ENCODE data around the gene ITPR1. TPM values are rescaled to one million over a fixed set of nuclear protein-coding genes. Genes with fewer than 3 reads are reported as not detected.

The ITPR1 gene
- total RNA-seq, 1 donor from 2014 or later: 81.3 TPM

DNA sequence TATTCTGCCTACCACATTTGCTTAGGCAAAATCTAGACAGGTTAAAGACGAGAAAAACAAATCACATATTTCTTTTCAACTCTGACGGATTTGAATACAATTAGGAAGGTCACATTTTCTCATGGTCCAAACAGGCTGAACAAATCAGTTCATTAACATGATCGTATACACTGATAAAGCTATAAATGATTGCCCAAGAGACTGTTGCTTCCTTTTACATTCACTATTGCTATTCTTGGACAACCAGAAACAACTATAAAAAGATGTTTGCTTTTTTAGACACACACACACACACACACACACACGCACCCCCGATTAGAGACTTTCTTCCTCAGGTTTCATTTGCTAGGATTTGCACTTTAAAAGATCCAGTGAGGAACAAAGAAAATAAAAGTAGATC, 363.8 kb downstream of the ITPR1 start:
- DNase-seq (ENCODE audit: low spot score) (no peak), ATAC-seq (no peak)
- intact Hi-C loops (cut with DNase I): no loop called here

DNA sequence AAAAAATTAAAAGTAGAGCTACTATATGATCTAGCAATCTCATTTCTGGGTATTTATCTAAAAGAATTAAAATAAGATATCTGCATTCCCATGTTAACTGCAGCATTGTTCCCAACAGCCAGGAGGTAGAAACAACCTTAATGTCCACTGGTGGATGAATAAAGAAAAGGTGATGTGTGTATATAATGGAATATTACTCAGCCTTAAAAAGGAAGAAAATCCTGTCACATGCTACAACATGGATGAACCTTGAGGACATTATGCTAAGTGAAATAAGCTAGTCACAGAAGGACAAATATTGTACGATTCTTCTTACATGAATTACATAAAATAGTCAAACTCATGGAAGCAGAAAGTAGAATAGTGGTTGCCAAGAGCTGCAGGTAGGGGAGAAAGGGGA, 366.6 kb downstream of the ITPR1 start:
- ATAC-seq (no peak), DNase-seq (ENCODE audit: low spot score) (no peak)
- intact Hi-C loops (cut with DNase I): no loop called here

DNA sequence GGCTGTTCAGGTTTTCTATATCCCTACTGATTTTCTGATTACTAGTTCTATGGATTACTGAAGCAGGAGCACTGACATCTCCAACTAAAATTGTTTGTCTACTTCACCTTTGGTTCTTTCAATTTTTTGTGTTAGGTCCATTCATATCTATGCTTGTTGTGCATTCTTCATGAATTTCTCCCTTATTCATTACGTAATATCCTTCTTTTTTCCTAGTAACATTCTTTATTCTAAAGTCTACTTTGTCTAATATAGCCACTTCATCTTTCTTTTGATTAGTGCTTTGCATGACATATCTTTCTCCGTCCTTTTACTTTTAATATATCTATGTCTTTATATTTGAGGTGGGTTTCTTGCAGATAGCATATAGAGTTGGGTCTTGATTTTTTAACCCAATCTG, 369.8 kb downstream of the ITPR1 start:
- no peak for DNase-seq (ENCODE audit: low spot score)
- intact Hi-C loops (cut with DNase I): no loop called here
- no peak for ATAC-seq

DNA sequence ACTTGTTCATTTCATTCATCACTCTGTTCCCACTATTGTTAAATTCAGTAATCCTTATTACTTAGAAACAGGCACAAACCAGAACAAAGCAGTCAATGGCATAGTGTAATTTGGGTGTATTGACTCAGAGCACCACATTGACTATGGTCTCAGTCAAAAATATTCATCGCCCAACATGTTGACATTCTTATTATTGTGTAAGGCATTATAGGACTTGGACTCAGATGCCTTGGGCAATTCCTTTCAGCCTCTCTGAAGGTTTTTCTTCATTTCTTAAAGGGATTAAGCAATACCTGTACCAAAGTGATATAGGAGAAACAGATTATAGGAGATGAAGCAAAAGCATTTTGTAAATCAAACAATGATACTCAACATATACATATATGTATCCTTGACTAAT, 371.4 kb downstream of the ITPR1 start:
- no peak for ATAC-seq
- no peak for DNase-seq (ENCODE audit: low spot score)
- intact Hi-C loops (cut with DNase I): no loop called here

DNA sequence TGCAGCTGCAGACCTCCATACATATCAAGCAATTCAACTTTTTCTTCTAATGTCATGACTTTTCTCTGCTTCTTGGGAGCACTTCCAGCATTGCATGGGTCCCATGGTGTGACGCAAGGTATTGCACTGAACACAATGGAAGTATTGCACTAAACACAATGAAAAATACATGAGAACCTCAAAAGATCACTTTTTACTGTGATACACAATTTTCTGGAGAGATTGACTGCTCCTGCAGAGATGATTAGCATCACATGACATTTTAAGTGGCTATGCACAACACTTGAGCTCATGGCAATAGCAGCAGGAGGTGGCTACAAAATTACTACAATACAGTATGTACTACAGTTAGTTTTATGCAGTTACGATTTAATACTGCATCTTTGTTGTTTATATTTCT, 372.6 kb downstream of the ITPR1 start:
- intact Hi-C loops (cut with DNase I): no loop called here
- DNase-seq (ENCODE audit: low spot score): no peak
- ATAC-seq: no peak

DNA sequence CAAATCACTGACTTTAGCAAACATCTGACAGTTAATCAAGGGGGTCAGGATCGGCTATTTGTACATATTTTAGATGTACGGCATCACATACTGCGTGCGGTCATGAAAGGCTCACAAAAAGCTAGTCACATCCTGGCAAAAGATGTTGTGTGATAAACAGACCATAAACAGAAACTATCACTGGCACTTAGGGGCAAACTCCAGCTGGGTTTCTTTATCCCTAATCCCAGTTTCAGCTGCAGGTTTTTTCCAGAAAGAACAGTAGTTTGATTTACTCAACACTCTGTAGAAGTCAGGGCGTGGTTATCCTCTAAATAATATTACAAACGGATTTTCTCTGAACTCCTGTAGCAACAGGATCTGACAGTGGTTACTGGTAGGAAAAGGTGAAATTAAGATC, 373.7 kb downstream of the ITPR1 start:
- ATAC-seq: no peak
- intact Hi-C loops (cut with DNase I): no loop called here
- DNase-seq (ENCODE audit: low spot score): no peak

DNA sequence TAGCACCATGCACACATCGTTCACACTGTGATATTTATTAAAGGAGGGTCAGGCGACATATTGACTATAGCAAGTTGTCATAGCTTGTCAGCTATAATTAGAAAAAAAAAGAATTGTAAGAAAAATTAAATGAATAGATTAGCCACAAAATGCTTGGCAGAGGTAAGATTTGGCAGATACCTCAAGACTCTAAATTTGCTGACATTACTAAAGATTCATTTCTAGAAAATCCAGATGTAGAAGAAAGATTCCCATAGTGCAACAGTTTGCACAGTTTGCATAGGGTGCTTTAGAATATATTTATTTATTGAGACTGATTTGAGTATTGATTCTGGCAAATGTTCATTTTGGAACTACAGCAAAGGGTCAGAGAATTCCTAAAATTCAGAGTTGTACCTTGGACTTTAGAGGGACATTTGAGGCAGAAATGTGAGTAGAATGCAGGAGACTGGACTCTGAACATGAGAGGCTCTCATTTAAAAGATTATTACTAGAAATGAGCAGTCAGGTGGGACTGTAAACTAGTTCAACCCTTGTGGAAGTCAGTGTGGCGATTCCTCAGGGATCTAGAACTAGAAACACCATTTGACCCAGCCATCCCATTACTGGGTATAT, 384.1 kb downstream of the ITPR1 start:
- ATAC-seq (no peak), DNase-seq (ENCODE audit: low spot score) (no peak)
- intact Hi-C loops (cut with DNase I): no loop called here

DNA sequence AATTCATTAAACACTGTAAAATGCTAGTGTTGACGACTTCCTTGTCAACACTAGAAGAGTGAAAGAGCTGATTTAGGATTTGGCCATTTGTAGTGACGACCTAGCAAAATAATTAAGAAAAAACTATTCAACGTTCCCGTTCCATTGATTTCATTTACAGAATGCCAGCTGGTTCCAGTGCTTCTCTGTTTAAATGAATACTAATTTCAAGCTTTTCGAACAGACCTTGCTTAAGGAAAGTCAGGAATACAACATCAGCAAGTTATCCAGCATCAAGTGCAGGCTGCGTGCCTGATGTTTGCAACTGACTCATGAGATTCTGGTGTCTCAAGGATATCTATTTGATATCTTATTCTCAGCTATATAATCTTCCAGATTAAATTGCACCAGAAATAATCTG, 387.7 kb downstream of the ITPR1 start:
- intact Hi-C loops (cut with DNase I): no loop called here
- DNase-seq (ENCODE audit: low spot score) (no peak), ATAC-seq (no peak)

DNA sequence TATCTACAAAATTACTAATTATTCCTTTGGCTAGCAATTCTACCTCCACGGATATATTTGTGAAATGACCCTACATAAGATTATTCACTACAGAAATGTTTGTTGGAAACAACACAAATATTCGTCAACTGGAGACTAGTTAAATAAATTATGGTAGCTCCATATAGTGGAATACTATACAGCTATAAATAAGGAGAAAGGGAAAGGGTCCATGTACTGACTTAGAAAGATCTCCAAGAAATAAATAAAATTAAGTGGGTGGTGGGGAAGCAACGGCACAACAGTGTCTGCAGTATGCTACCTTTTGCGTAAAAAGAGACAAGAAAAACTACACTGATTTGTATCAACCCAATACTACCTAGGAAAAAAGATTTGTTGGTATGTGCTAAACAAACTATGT, 389.4 kb downstream of the ITPR1 start:
- intact Hi-C loops (cut with DNase I): no loop called here
- ATAC-seq: no peak
- DNase-seq (ENCODE audit: low spot score): no peak

DNA sequence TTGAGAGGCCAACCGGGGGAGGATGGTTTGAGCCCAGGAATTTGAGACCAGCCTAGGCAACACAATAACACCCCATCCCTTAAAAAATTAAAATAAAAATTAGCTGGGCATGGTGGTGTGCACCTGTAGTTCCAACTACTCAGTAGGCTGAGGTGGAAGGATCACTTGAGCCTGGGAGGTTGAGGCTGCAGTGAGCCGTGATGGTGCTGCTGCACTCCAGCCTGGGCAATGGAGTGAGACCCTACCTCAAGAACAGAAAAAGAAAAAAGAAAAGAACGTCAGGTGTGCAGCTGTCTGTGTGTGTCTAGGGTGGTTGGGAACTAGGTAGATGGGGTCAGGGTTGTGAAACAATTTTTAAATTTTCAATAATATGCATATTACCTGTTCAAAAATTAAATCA, 389.9 kb downstream of the ITPR1 start:
- DNase-seq (ENCODE audit: low spot score): no peak
- ATAC-seq: no peak
- intact Hi-C loops (cut with DNase I): no loop called here

DNA sequence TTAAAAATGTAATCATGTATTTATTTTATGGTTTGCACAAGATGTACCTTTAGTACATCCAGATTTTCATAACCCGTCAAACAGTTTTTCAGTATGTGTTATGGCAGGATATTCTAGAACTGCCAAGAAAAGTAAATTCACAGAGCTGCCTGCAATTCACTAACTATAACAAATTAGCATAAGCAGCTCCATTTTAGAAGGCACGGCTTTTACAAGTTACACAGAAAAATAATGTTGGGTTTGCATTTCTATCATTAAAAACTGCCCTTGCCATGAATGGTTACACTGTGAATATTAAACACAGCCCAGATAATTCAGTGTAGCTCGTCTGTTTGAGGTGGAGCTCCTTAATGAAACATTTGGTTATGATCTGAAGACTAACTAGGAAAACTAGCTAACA, 391.7 kb downstream of the ITPR1 start:
- no peak for ATAC-seq
- no peak for DNase-seq (ENCODE audit: low spot score)
- intact Hi-C loops (cut with DNase I): no loop called here

DNA sequence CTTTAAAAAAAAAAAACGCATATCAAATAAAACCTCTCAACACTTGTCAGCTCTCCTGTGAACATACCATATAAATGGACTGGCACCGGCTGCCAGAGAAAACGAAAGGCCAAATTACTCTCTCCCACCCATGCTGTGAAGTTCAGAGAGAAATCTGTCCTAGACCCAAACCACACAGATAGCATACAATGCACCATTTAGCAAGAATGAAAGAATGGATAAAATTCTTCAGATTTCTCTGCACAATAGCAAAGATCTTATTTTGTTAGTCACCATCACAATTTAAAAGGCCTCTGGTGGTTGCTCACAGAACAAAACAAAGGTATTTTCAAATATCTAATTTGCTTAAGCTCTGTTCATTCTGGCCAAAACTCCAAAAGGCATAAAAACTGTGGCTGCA, 392.2 kb downstream of the ITPR1 start:
- intact Hi-C loops (cut with DNase I): no loop called here
- DNase-seq (ENCODE audit: low spot score) (no peak), ATAC-seq (no peak)

DNA sequence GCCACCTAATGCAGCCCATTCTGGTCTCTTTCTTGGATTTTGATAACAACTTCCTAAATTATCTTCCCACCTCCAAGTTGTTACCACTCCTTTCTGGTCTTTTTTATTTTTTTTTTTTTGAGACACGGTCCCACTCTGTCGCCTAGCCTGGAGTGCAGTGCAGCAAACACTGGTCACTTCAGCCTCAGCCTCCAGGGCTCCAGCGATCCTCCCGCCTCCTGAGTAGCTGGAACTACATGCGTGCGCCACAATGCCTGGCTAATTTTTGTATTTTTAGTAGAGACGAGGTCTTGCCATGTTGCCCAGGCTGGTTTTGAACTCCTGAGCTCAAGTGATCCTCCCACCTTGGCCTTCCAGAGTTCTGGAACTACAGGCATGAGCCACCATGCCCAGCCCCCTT, 393.3 kb downstream of the ITPR1 start:
- intact Hi-C loops (cut with DNase I): no loop called here
- DNase-seq (ENCODE audit: low spot score): no peak
- no peak for ATAC-seq

DNA sequence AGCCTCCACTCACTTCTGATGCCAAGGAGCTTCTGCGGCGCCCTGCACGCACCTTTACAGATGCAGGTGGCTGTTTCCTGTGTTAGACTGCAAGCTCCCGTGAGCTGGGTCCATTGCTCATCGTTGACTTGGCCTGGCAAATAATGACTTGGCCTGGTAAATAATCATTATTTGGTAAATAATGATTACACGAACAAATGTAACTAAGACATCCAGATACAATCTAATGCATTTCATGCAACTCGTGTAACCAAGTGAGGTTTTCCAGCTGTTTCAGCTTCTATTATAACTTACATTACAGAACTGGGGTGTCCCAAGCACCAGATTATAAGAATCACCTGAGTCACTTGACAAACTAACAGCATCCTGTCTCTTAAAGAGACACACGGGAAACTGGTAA, 394.0 kb downstream of the ITPR1 start:
- intact Hi-C loops (cut with DNase I): no loop called here
- no peak for ATAC-seq
- no peak for DNase-seq (ENCODE audit: low spot score)

DNA sequence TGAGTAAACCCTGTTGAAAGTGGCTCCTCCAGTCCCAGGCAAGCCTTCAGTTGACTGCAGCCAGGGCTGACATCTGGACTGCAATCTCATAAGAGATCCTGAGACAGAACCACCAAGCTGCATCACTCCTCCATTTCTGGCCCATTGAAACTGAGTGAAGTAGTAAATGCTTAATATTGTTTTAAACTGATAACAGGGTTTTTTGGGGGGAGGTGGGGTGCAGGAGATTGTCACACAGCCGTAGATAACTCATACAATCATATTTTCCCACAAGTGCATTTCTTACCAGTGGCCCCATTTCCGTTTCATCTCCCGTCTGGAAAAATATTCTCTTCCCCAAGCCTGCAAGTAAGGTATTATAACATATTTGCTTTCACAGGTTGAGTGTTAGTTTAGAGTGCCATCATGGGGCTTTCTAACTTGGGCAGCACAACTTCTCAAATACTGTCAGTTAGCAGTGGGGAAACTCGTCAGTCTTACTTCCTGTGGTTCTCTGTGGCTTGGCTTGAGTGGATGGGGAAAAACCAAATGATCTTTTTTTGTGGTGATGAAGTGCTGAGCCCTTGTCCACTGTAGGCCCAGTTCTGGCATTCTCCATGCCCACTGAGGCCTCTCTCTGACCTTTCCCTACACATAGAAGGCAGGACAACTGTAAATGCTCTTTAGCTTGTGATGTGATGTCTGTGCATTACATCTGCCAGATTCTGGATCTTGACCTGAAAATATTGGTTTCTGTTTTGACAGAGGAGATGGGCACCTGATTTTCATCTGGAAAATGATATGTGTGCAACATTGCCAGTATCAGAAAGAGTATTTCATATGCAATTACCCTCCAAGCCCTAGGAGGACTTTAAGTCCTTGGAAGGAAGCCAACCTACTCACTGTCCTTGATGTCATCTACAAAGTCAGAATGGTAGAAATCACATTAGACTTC, 396.0 kb downstream of the ITPR1 start:
- DNase-seq (ENCODE audit: low spot score) (no peak), ATAC-seq (peak; percentile 55)
- intact Hi-C loops (cut with DNase I): no loop called here

DNA sequence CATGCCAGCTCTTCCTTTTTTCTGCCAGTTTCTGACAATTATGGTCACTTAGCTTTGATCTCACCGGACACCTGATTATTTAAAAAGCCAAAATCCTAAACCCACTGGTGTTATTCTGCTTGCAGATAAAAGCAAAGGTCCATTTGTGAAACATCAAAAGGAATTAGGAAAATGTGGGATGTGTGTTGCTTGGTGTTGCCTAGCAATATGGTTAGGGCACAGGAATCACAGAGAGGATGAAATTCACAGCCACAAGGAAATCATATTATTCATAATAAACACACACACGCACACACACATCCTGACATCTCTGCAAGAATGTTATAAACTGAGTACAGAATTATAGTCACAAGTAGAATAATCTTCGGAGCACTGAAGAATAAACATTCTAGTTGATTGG, 396.7 kb downstream of the ITPR1 start:
- DNase-seq (ENCODE audit: low spot score) (no peak), ATAC-seq (no peak)
- intact Hi-C loops (cut with DNase I): no loop called here

DNA sequence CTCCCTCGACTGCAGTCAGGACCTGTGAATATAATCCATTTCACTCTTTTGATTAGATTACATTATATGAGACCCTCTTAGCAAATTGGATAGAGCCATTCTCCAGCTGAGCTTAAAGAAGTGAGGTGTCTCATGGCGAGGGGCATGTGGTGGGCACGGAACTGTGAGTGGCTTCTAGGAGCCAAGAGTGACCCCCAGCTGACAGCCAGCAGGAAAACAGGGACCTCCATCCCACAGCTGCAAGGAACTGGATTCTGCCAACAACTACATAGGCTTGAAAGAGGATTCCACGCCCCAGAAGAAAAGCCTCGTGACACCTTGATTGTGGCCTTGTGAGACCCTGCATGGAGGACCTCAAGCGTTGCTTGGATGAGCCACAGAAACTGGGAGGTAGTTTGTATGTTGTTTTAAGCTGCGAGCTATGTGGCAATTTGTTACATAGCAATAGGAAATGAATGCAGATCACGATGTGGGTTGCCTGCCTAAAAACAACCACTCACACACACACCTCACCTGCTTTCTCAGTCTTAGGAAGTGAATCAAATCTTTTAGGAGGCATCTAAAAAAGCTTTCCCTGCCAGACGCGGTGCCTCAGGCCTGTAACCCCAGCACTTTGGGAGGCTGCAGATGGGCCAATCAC, 401.9 kb downstream of the ITPR1 start:
- intact Hi-C loops (cut with DNase I): no loop called here
- DNase-seq (ENCODE audit: low spot score) (no peak), ATAC-seq (no peak)

DNA sequence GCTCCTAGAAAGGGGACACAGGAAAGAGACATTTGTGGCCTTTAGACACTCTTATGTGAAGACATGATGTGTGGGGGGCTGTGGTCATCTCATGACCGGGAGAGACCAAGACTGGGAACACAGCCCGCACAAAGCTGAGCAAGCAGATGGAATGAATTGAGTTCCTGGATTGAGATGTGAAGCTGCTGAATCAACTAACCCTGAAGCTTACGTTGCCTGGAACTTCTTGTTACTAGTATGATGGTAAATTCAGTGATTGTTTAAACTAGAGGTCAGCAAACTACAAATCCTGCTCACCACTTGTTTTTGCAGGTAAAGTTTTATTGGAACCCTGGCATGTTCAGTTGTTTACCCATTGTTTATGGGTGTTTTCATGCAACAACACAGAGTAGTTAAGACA, 402.7 kb downstream of the ITPR1 start:
- DNase-seq (ENCODE audit: low spot score): no peak
- intact Hi-C loops (cut with DNase I): no loop called here
- peak; percentile 56 for ATAC-seq
